ENCODE data around the gene BRSK2. TPM values are rescaled to one million over a fixed set of nuclear protein-coding genes. Genes with fewer than 3 reads are reported as not detected.
A peak's percentile ranks its signal among the peaks of the same experiment; 100 is the strongest.

Gene BRSK2
- total RNA-seq, 6 donors from 2014 or later: 0.11 to 0.54 (median 0.25) TPM; not detected in 2

GRCh38 chr11:1452744-1453143 lies 63.0 kb downstream of the BRSK2 start:
- H3K27me3 ChIP-seq: peaks cover 0 to 8% (median 1%) of the 10 kb centered on the region in 4 donors
- peaks cover 0 to 5% (median 1%) of the 10 kb centered on the region in 4 donors for H3K4me1 ChIP-seq
- 68 to 73% methylated on average over 5 to 13 of the region's 13 CpGs for WGBS, 2 donors
- H3K4me3 ChIP-seq: no peak overlapping the region
- DNase-seq (no peak), ATAC-seq (ENCODE audit: low FRiP score in 2 of 2) (no peak)
- no peaks in the 10 kb centered on the region for H3K9me3 ChIP-seq
- TF ChIP-seq POLR2AphosphoS5 (IDR thresholded peaks at IDR 0.05) (no peak), EP300 (IDR thresholded peaks at IDR 0.05) (no peak), POLR2A (IDR thresholded peaks at IDR 0.05) (no peak)
- TF ChIP-seq, protein P1, sequence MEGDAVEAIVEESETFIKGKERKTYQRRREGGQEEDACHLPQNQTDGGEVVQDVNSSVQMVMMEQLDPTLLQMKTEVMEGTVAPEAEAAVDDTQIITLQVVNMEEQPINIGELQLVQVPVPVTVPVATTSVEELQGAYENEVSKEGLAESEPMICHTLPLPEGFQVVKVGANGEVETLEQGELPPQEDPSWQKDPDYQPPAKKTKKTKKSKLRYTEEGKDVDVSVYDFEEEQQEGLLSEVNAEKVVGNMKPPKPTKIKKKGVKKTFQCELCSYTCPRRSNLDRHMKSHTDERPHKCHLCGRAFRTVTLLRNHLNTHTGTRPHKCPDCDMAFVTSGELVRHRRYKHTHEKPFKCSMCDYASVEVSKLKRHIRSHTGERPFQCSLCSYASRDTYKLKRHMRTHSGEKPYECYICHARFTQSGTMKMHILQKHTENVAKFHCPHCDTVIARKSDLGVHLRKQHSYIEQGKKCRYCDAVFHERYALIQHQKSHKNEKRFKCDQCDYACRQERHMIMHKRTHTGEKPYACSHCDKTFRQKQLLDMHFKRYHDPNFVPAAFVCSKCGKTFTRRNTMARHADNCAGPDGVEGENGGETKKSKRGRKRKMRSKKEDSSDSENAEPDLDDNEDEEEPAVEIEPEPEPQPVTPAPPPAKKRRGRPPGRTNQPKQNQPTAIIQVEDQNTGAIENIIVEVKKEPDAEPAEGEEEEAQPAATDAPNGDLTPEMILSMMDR (IDR thresholded peaks at IDR 0.05): no peak
- no peaks in the 10 kb centered on the region for H3K36me3 ChIP-seq
- H3K27ac ChIP-seq: no peak overlapping the region

DNA sequence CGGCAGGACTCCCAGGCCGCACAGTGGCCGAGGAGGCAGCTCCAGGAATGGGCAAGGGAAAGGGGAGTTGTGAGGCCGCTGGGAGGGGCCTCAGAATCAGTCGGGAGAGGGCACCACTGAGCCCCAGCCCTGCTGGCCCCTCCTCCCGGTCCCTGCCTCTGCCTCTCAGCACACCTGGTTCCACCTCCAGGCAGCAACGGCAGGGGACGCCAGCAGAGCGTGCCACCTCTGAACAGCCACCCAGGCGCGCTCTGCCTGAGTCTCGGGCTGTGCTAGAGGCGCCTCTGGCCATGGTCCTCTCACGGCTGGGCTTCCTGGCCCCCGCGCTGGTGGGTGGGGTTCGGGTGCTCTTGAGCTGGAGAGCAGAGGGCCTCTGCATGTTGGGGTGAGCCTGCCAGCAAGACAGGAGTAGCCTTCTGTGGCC lies 63.9 kb downstream of the BRSK2 start:
- DNase-seq (peak; percentile 69 to 75), ATAC-seq (ENCODE audit: low FRiP score in 2 of 2) (no peak)
- H3K4me1 ChIP-seq: peaks cover 5 to 14% (median 7%) of the 10 kb centered on the region in 4 donors
- H3K9me3 ChIP-seq: no peaks in the 10 kb centered on the region
- no peaks in the 10 kb centered on the region for H3K36me3 ChIP-seq
- no peak for TF ChIP-seq POLR2AphosphoS5 (IDR thresholded peaks at IDR 0.05)
- TF ChIP-seq POLR2A (IDR thresholded peaks at IDR 0.05): no peak
- TF ChIP-seq, protein P1 (IDR thresholded peaks at IDR 0.05): peak; percentile 28 to 67 (median 45)
- no peak for TF ChIP-seq EP300 (IDR thresholded peaks at IDR 0.05)
- peaks cover 0 to 2% (median under 1%) of the 10 kb centered on the region in 4 donors for H3K27me3 ChIP-seq
- no peak overlapping the region for H3K27ac ChIP-seq
- no peak overlapping the region for H3K4me3 ChIP-seq
- 32 to 33% methylated on average over 7 to 11 of the region's 17 CpGs for WGBS, 2 donors

GRCh38 chr11:1454576-1454975 lies 64.8 kb downstream of the BRSK2 start:
- 83% methylated on average over 21 of the region's 21 CpGs; no CpG with 5 or more reads in 1 of the 2 donors for WGBS, 2 donors
- no peak overlapping the region for H3K4me3 ChIP-seq
- no peaks in the 10 kb centered on the region for H3K9me3 ChIP-seq
- ATAC-seq (ENCODE audit: low FRiP score in 2 of 2) (no peak), DNase-seq (peak in 1 of 2 donors; percentile 78)
- peaks cover 15 to 23% (median 16%) of the 10 kb centered on the region in 4 donors for H3K4me1 ChIP-seq
- H3K27me3 ChIP-seq: no peaks in the 10 kb centered on the region
- no peaks in the 10 kb centered on the region for H3K36me3 ChIP-seq
- no peak for TF ChIP-seq EP300 (IDR thresholded peaks at IDR 0.05)
- TF ChIP-seq, protein P1 (IDR thresholded peaks at IDR 0.05): no peak
- no peak for TF ChIP-seq POLR2A (IDR thresholded peaks at IDR 0.05)
- TF ChIP-seq POLR2AphosphoS5 (IDR thresholded peaks at IDR 0.05): no peak
- H3K27ac ChIP-seq: no peak overlapping the region

DNA sequence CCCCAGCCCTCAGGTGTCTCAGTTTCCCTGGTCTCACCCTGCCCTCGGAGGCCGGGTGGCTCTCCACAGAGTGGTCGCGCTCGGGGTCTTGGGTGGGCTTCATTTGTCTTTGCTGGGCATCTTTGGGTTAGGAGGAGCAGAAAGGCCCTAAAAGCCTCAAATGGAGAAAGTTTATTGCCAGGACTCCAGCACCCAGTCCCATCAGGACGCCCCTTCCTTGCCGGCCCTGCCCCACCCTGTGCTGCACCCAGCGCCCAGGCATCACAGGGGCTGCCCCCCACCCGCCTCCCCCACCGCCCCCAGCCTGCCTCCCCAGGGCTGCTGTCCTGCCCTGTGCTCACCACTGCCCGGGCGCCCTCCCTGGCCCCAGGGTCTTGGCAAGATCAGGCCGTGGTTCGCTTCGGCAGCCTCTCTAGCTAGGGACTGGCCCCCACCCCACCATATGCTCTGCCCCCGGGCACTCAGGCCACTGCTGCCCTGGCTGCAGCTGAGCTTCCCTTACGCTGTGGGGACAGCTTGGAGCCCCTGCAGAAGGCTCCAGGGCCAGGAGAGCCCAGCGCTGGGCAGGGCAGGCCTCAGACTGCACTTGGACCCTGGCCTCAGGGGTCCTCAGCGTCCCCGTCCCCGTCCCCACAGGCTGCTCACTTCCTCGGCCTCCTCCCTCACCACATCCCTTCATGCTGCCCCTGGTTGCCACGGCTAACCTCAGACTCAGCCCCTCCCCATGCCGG lies 65.5 kb downstream of the BRSK2 start:
- no peak for ATAC-seq (ENCODE audit: low FRiP score in 2 of 2)
- Histone ChIP-seq H3K9me3 (no peaks in the 10 kb centered on the region), H3K4me1 (peaks cover 19 to 30% (median 22%) of the 10 kb centered on the region in 4 donors), H3K27me3 (no peaks in the 10 kb centered on the region), H3K36me3 (no peaks in the 10 kb centered on the region), H3K4me3 (no peak overlapping the region), H3K27ac (no peak overlapping the region)
- TF ChIP-seq, protein P1 (IDR thresholded peaks at IDR 0.05): no peak
- TF ChIP-seq POLR2AphosphoS5 (IDR thresholded peaks at IDR 0.05): no peak
- no peak for TF ChIP-seq EP300 (IDR thresholded peaks at IDR 0.05)
- no peak for TF ChIP-seq POLR2A (IDR thresholded peaks at IDR 0.05)
- WGBS, 2 donors: 64 to 67% methylated on average over 1 to 18 of the region's 24 CpGs
- DNase-seq: peak in 1 of 2 donors; percentile 59

- no peak for ATAC-seq (ENCODE audit: low FRiP score in 2 of 2)
- TF ChIP-seq POLR2AphosphoS5 (IDR thresholded peaks at IDR 0.05): no peak
- TF ChIP-seq POLR2A (IDR thresholded peaks at IDR 0.05): no peak
- TF ChIP-seq EP300 (IDR thresholded peaks at IDR 0.05): no peak
- TF ChIP-seq, protein P1 (IDR thresholded peaks at IDR 0.05): no peak
- peak in 1 of 2 donors; percentile 64 for DNase-seq
- no peak overlapping the region for H3K27ac ChIP-seq
- H3K27me3 ChIP-seq: no peaks in the 10 kb centered on the region
- no peak overlapping the region for H3K4me3 ChIP-seq
- WGBS, 2 donors: 80% methylated on average over 3 to 5 of the region's 5 CpGs
- peaks cover 19 to 34% (median 26%) of the 10 kb centered on the region in 4 donors for H3K4me1 ChIP-seq
- no peaks in the 10 kb centered on the region for H3K9me3 ChIP-seq
- no peaks in the 10 kb centered on the region for H3K36me3 ChIP-seq
Measured at GRCh38 chr11:1455763-1456060, 66.0 kb downstream of the BRSK2 start.

Data from upper lobe of left lung (tissue), 6 donors.